Prostate gland (tissue), 2 donors: ENCODE measurements around the gene CIRBP. TPM values are rescaled to one million over a fixed set of nuclear protein-coding genes. Genes with fewer than 3 reads are reported as not detected.

Experiments
- DNase-seq: peaks from one replicate; pipeline ENCODE4 v3.0.0-alpha.2; 2019; ENCODE audit warnings: low spot score
- H3K27ac ChIP-seq, 2 donors: fragments of 200-600 bp; sonication (generic); 2 replicates each; pipeline ENCODE4 v1.5.1; 2017 to 2019
- H3K27me3 ChIP-seq: fragments of 200-600 bp; sonication (generic); replicated peaks from 2 replicates; pipeline ENCODE4 v1.5.1; 2019; ENCODE audit not compliant: insufficient read depth
- H3K36me3 ChIP-seq, 2 donors: fragments of 200-600 bp; sonication (generic); 1 replicate in 1 of 2; 2 replicates in 1 of 2; pipeline versions ENCODE4 v1.5.1 to v1.8.1; 2017 to 2019
- H3K4me1 ChIP-seq: fragments of 200-600 bp; sonication (generic); replicated peaks from 2 replicates; pipeline ENCODE4 v1.5.1; 2019
- H3K4me3 ChIP-seq, 2 donors: fragments of 200-600 bp; sonication (generic); 2 replicates each; pipeline ENCODE4 v1.5.1; 2017 to 2019
- H3K9me3 ChIP-seq: fragments of 200-600 bp; sonication (generic); 2 replicates; pipeline ENCODE4 v1.5.1; 2017
- CTCF ChIP-seq, 4 experiments: fragments of 200-600 bp in 2 of 4; fragments of 450-650 bp in 2 of 4; sonication (generic) in 2 of 4; IDR thresholded peaks; 1 replicate in 3 of 4; 2 replicates in 1 of 4; pipeline ENCODE4 v1.5.1; 2016 to 2019; ENCODE audit warnings: antibody characterized with exemption in 4 of 4, mild to moderate bottlenecking in 2 of 4, moderate library complexity in 2 of 4
- POLR2A ChIP-seq: fragments of 450-650 bp; IDR thresholded peaks from one replicate; pipeline ENCODE4 v1.6.1; 2016; ENCODE audit warnings: antibody characterized with exemption, mild to moderate bottlenecking
- POLR2AphosphoS5 ChIP-seq: sonication (generic); formaldehyde crosslinking; IDR thresholded peaks from one replicate; pipeline ENCODE4 v1.6.1; 2017; ENCODE audit warnings: antibody characterized with exemption
- WGBS: methylation state at CpG from one replicate; pipeline ENCODE4 v1.1.5; 2018; 5-methylcytosine and 5-hydroxymethylcytosine counted together
- intact Hi-C: fragments of 100-400 bp; cut with DNase I; formaldehyde crosslinking; loops from one replicate; pipeline ENCODE4 v1.14.2; 2022
- total RNA-seq, 2 donors: library from RNA; depleted of rRNA; stranded (reverse); fragments of >200 nt; gene quantifications; one replicate each; pipeline ENCODE4 v1.1.0, GENCODE V29; 2016

CIRBP gene
- total RNA-seq, 2 donors from 2014 or later = 753 to 863 TPM

GRCh38 chr19:1221904-1222255 is 47.3 kb upstream of the CIRBP start:
- no peak for TF ChIP-seq CTCF (IDR thresholded peaks at IDR 0.05)
- TF ChIP-seq POLR2AphosphoS5 = no peak
- no peak for TF ChIP-seq POLR2A
- 88% methylated on average over 10 of the region's 22 CpGs for WGBS
- H3K9me3 ChIP-seq = no peaks in the 10 kb centered on the region
- H3K4me1 ChIP-seq = no peaks in the 10 kb centered on the region
- intact Hi-C loops = no loop called here
- H3K36me3 ChIP-seq = peaks cover 0 to 8% of the 10 kb centered on the region in 2 donors
- H3K4me3 ChIP-seq = no peak overlapping the region
- no peaks in the 10 kb centered on the region for H3K27me3 ChIP-seq
- DNase-seq = no peak
- no peak overlapping the region for H3K27ac ChIP-seq

DNA sequence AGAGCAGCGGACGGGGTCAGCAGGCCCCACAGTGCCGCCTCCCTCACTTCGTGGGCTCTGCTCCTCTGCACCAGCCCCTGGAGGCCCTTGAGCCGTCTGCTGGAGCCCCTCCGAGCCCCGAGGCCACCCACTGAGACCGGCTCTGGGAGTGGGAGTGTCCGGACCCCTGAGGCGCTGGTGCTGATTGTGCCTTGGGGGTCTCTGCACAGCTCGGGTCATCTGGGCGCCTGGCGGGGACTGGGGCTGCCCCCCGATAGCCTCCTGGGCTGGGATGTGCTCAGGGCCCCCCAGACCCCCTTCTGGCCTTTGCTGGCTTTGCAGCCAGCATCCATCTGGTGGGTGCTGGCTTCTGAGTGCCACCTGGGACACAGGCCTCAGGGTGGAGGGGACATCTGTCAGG is 46.7 kb upstream of the CIRBP start:
- WGBS = 80% methylated on average over 13 of the region's 14 CpGs
- TF ChIP-seq POLR2AphosphoS5 = no peak
- TF ChIP-seq CTCF (IDR thresholded peaks at IDR 0.05) = no peak
- no peak for TF ChIP-seq POLR2A
- intact Hi-C loops = no loop called here
- no peaks in the 10 kb centered on the region for H3K4me1 ChIP-seq
- no peak overlapping the region for H3K27ac ChIP-seq
- no peak overlapping the region for H3K4me3 ChIP-seq
- DNase-seq = no peak
- peaks cover 0 to 10% of the 10 kb centered on the region in 2 donors for H3K36me3 ChIP-seq
- no peaks in the 10 kb centered on the region for H3K9me3 ChIP-seq
- H3K27me3 ChIP-seq = no peaks in the 10 kb centered on the region

- Histone ChIP-seq H3K9me3 (no peaks in the 10 kb centered on the region), H3K36me3 (peaks cover 0 to 10% of the 10 kb centered on the region in 2 donors), H3K27me3 (no peaks in the 10 kb centered on the region), H3K27ac (no peak overlapping the region), H3K4me1 (no peaks in the 10 kb centered on the region), H3K4me3 (no peak overlapping the region)
- WGBS = 75% methylated on average over 44 of the region's 48 CpGs
- intact Hi-C loops = no loop called here
- TF ChIP-seq POLR2A (no peak), CTCF (IDR thresholded peaks at IDR 0.05) (peak in 2 of 4 experiments; percentile 30 to 50)
- DNase-seq = no peak
Measured at GRCh38 chr19:1223018-1223855, 45.9 kb upstream of the CIRBP start.

DNA sequence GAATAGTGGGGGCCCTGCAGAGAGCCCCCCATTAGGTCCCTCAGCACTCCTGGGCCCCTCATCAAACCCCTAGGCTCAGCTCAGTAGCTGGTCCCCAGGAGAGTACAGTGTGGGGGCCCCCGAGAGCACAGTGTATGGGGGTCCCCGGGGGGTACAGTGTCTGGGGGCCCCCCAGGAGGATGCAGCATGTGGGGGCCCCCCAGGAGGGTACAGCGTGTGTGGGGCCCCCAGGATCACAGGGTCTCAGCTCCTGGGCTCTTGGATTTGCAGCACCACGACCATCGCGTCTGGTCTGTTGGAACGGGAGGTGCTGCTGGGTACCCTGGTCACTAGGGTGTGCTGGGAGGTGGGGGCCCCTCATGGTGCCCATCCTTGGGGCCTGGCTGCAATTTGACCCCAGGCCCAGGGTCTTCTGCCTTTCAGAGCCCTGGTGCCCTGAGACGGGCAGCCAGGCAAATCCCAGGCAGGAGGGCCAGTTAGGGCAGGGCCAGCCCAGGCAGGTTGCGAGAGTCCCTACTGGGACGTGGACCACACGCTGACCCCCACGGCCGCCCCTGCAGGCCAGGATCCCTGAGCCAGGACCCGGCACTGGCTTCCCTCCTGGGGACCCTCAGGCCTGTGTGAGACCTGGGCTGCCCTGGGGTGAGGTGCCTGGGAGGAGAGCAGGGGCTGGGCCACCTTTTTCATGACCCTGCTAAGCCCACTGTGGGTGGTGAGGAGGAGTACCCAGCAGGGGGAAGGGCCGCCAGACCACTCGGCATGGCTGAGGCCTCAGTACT is 44.9 kb upstream of the CIRBP start:
- TF ChIP-seq POLR2AphosphoS5 (no peak), CTCF (IDR thresholded peaks at IDR 0.05) (no peak), POLR2A (no peak)
- H3K9me3 ChIP-seq = no peaks in the 10 kb centered on the region
- no peaks in the 10 kb centered on the region for H3K27me3 ChIP-seq
- 94% methylated on average over 15 of the region's 16 CpGs for WGBS
- peaks cover 0 to 10% of the 10 kb centered on the region in 2 donors for H3K36me3 ChIP-seq
- no peak overlapping the region for H3K4me3 ChIP-seq
- no peaks in the 10 kb centered on the region for H3K4me1 ChIP-seq
- DNase-seq = no peak
- H3K27ac ChIP-seq = no peak overlapping the region
- intact Hi-C loops = no loop called here
